SIG-M5 treated with dmso at 0.1 percent for 504 hours (cell line): Measurements from ENCODE around the gene PNMA6E.
"Not testable (repeated sequence)": the region's sequence is repeated elsewhere in the genome, so short reads cannot be mapped to it uniquely, and the experiment has no call there.

ENCODE experiments used
- DNase-seq: peaks from one replicate; lab custom pipeline; 2025; ENCODE audit not compliant: unreplicated experiment; lab: John Stamatoyannopoulos, UW

The PNMA6E gene

GRCh38 chrX:153409414-153410101, 8.4 kb upstream of the PNMA6E start:
- DNase-seq = no peak

- DNase-seq = no peak
Observed at GRCh38 chrX:153408871-153409351, 7.8 kb upstream of the PNMA6E start.

- DNase-seq = no peak
Observed at GRCh38 chrX:153408221-153408721, 7.1 kb upstream of the PNMA6E start.

- no peak for DNase-seq
Observed at GRCh38 chrX:153407736-153408135, 6.6 kb upstream of the PNMA6E start.

- DNase-seq = no peak
Observed at GRCh38 chrX:153406903-153407302, 5.8 kb upstream of the PNMA6E start.

- DNase-seq = no peak
Observed at GRCh38 chrX:153406011-153406410, 4.9 kb upstream of the PNMA6E start.

GRCh38 chrX:153405426-153405825, 4.3 kb upstream of the PNMA6E start:
- DNase-seq = no peak

- DNase-seq = not testable (repeated sequence)
Observed at GRCh38 chrX:153404333-153404732, 3.2 kb upstream of the PNMA6E start.

GRCh38 chrX:153400146-153401132, 711 bp downstream of the PNMA6E start:
- no peak for DNase-seq

GRCh38 chrX:153398275-153398960, 2.7 kb downstream of the PNMA6E start:
- no peak for DNase-seq

GRCh38 chrX:153397256-153397960, 3.7 kb downstream of the PNMA6E start:
- DNase-seq = no peak

- DNase-seq = no peak
Observed at GRCh38 chrX:153396320-153397195, 4.6 kb downstream of the PNMA6E start.

GRCh38 chrX:153395613-153396319, 5.4 kb downstream of the PNMA6E start:
- DNase-seq = no peak

- no peak for DNase-seq
Observed at GRCh38 chrX:153394612-153395011, 6.5 kb downstream of the PNMA6E start.

- DNase-seq = no peak
Observed at GRCh38 chrX:153392642-153393321, 8.4 kb downstream of the PNMA6E start.

- not testable (repeated sequence) for DNase-seq
Observed at GRCh38 chrX:153389460-153389768, 11.7 kb downstream of the PNMA6E start.

- no peak for DNase-seq
Observed at GRCh38 chrX:153388722-153389459, 12.3 kb downstream of the PNMA6E start.
